ENCODE results near the gene HPCAL1.

Gene HPCAL1

GRCh38 chr2:10331027-10331701, 28.5 kb downstream of the HPCAL1 start:
- H3K4me3 ChIP-seq (ENCODE audit: low read depth, low read length), result no peak overlapping the region
- TF ChIP-seq CTCF (IDR thresholded peaks at IDR 0.05; ENCODE audit: low read depth, low read length), result no peak

GRCh38 chr2:10331702-10332401, 29.1 kb downstream of the HPCAL1 start:
- no peak overlapping the region for H3K4me3 ChIP-seq (ENCODE audit: low read depth, low read length)
- TF ChIP-seq CTCF (IDR thresholded peaks at IDR 0.05; ENCODE audit: low read depth, low read length), result no peak

- TF ChIP-seq CTCF (IDR thresholded peaks at IDR 0.05; ENCODE audit: low read depth, low read length), result no peak
- no peak overlapping the region for H3K4me3 ChIP-seq (ENCODE audit: low read depth, low read length)
These were observed 29.9 kb downstream of the HPCAL1 start for GRCh38 chr2:10332402-10333246.

- H3K4me3 ChIP-seq (ENCODE audit: low read depth, low read length), result no peak overlapping the region
- no peak for TF ChIP-seq CTCF (IDR thresholded peaks at IDR 0.05; ENCODE audit: low read depth, low read length)
These were observed 30.5 kb downstream of the HPCAL1 start for GRCh38 chr2:10333247-10333613.

- H3K4me3 ChIP-seq (ENCODE audit: low read depth, low read length), result no peak overlapping the region
- no peak for TF ChIP-seq CTCF (IDR thresholded peaks at IDR 0.05; ENCODE audit: low read depth, low read length)
These were observed 31.3 kb downstream of the HPCAL1 start for GRCh38 chr2:10333966-10334365.

- no peak overlapping the region for H3K4me3 ChIP-seq (ENCODE audit: low read depth, low read length)
- TF ChIP-seq CTCF (IDR thresholded peaks at IDR 0.05; ENCODE audit: low read depth, low read length), result no peak
These were observed 32.5 kb downstream of the HPCAL1 start for GRCh38 chr2:10335046-10335840.

Data from WI38 (cell line).